Thoracic aorta (tissue), 2 donors: ENCODE measurements around the gene CAPN15. TPM values are rescaled to one million over a fixed set of nuclear protein-coding genes. Genes with fewer than 3 reads are reported as not detected.

Source experiments
- ATAC-seq: fragments of 150-250 bp; one replicate; pipeline ENCODE4 v1.8.0; 2017; ENCODE audit warnings: low read depth; ENCODE audit not compliant: insufficient number of reproducible peaks, low FRiP score
- DNase-seq: peaks from one replicate; pipeline ENCODE4 v3.0.0-alpha.2; 2020; ENCODE audit warnings: low spot score
- H3K27ac ChIP-seq, 2 donors: fragments of 200-600 bp; sonication (generic); 1 replicate in 1 of 2; 2 replicates in 1 of 2; pipeline ENCODE4 v1.5.1; 2016; ENCODE audit warnings: mild to moderate bottlenecking in 2 of 2, moderate library complexity in 2 of 2
- H3K27me3 ChIP-seq: fragments of 200-600 bp; sonication (generic); replicated peaks from 2 replicates; pipeline ENCODE4 v1.6.0; 2016; ENCODE audit warnings: mild to moderate bottlenecking; ENCODE audit not compliant: insufficient read depth
- H3K36me3 ChIP-seq: fragments of 200-600 bp; sonication (generic); one replicate; pipeline ENCODE4 v1.5.1; 2016
- H3K4me1 ChIP-seq, 2 donors: fragments of 200-600 bp; sonication (generic); 1 replicate in 1 of 2; 2 replicates in 1 of 2; pipeline versions ENCODE4 v1.5.1 to v1.6.0; 2016; ENCODE audit warnings: low read depth in 2 of 2, mild to moderate bottlenecking in 1 of 2; ENCODE audit not compliant: control insufficient read depth in 1 of 2
- H3K4me3 ChIP-seq: fragments of 200-600 bp; sonication (generic); 2 replicates; pipeline ENCODE4 v1.5.1; 2016; ENCODE audit warnings: mild to moderate bottlenecking
- H3K9me3 ChIP-seq: fragments of 200-600 bp; sonication (generic); 2 replicates; pipeline ENCODE4 v1.5.1; 2016
- total RNA-seq, 2 donors: library from RNA; depleted of rRNA; stranded (reverse); fragments of >200 nt; gene quantifications; one replicate each; pipeline versions ENCODE4 v1.1.0 to v1.2.3, GENCODE V29; 2016
- TF ChIP-seq, protein P1 (sequence below): fragments of 200-600 bp; sonication (generic); IDR thresholded peaks from one replicate; pipeline ENCODE4 v1.5.1; 2019; ENCODE audit warnings: antibody characterized with exemption

Gene CAPN15
- total RNA-seq, 2 donors from 2014 or later, result 46.2 to 96.6 TPM

DNA sequence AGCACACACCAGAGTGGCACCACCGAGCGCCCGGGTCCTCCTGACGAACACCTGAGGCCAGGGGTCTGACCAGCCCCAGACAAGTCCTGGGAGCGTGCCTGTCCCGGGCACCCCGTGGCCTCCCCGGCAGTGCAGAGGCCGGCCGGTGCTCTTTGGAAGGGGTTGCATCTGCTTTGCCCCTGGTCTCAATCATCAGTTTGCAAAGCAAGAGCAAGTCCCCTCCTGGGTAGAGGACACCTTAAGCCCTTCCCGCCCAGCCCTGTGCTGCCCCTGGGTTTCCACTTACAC, 11.6 kb upstream of the CAPN15 start:
- Histone ChIP-seq H3K4me1 (no peaks in the 10 kb centered on the region), H3K4me3 (no peak overlapping the region), H3K9me3 (no peaks in the 10 kb centered on the region), H3K27me3 (no peaks in the 10 kb centered on the region), H3K27ac (no peak overlapping the region), H3K36me3 (peaks cover 20% of the 10 kb centered on the region)
- DNase-seq, result no peak
- TF ChIP-seq, protein P1, sequence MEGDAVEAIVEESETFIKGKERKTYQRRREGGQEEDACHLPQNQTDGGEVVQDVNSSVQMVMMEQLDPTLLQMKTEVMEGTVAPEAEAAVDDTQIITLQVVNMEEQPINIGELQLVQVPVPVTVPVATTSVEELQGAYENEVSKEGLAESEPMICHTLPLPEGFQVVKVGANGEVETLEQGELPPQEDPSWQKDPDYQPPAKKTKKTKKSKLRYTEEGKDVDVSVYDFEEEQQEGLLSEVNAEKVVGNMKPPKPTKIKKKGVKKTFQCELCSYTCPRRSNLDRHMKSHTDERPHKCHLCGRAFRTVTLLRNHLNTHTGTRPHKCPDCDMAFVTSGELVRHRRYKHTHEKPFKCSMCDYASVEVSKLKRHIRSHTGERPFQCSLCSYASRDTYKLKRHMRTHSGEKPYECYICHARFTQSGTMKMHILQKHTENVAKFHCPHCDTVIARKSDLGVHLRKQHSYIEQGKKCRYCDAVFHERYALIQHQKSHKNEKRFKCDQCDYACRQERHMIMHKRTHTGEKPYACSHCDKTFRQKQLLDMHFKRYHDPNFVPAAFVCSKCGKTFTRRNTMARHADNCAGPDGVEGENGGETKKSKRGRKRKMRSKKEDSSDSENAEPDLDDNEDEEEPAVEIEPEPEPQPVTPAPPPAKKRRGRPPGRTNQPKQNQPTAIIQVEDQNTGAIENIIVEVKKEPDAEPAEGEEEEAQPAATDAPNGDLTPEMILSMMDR, result no peak
- no peak for ATAC-seq

DNA sequence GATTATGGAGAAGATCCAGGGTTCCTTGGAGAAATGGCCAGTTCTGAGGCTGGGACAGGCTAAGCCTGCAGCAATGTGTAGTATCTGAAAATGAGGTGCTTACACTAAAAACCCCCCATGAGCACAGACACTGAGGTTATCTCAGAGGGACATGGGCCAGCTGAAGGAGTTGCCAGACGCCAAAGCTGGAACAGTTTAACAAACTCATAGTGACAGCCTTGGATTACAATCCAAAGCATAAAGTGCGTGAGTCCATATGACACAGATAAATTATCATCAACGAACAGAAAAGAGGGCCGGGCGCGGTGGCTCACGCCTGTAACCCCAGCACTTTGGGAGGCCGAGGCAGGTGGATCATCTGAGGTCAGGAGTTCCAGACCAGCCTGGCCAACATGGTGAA, 11.2 kb upstream of the CAPN15 start:
- ATAC-seq (no peak), DNase-seq (no peak)
- H3K4me3 ChIP-seq, result no peak overlapping the region
- H3K27me3 ChIP-seq, result no peaks in the 10 kb centered on the region
- H3K4me1 ChIP-seq, result no peaks in the 10 kb centered on the region
- peaks cover 20% of the 10 kb centered on the region for H3K36me3 ChIP-seq
- TF ChIP-seq, protein P1, result no peak
- no peak overlapping the region for H3K27ac ChIP-seq
- H3K9me3 ChIP-seq, result no peaks in the 10 kb centered on the region

DNA sequence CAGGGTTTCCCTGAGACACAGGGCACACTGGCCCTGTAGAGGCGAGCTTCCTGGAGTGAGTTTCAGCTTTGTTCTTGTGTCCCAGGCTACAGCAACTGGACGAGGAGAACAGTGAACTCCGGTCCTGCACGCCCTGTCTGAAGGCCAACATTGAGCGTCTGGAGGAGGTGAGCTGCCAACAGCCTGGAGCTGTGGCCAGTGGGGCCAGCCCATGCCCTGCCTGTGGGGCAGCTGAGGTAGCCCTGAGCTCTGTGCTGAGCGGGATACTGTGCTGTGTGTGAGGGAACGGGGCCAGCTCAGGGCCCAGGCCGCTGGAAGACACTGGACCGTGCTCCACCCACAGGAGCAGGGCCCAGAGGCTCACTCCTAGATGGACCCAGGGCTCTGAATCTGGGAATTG, 8.7 kb upstream of the CAPN15 start:
- TF ChIP-seq, protein P1, result no peak
- no peak for ATAC-seq
- no peak overlapping the region for H3K27ac ChIP-seq
- H3K9me3 ChIP-seq, result no peaks in the 10 kb centered on the region
- peaks cover 20% of the 10 kb centered on the region for H3K36me3 ChIP-seq
- no peak for DNase-seq
- H3K27me3 ChIP-seq, result no peaks in the 10 kb centered on the region
- H3K4me1 ChIP-seq, result no peaks in the 10 kb centered on the region
- H3K4me3 ChIP-seq, result no peak overlapping the region

DNA sequence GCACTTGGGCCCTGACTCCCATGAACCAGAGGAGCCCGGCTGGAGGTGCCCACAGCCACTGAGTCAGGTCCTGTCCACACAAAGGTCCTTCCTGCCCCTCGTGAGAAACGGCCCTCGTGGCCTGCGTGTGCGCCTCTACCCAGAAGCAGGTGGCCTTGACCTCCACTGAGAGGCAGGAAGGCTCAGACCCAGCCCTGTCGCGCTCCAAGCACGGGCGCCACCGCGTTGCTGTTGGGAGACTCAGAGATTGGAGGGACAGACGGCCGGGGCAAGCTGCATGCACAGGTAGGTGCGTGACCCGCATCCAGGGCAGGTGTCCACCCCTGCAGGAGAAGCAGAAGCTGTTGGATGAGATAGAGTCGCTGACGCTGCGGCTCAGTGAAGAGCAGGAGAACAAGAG, 8.1 kb upstream of the CAPN15 start:
- ATAC-seq (no peak), DNase-seq (no peak)
- TF ChIP-seq, protein P1, result no peak
- Histone ChIP-seq H3K27ac (no peak overlapping the region), H3K9me3 (no peaks in the 10 kb centered on the region), H3K4me1 (no peaks in the 10 kb centered on the region), H3K27me3 (no peaks in the 10 kb centered on the region), H3K4me3 (no peak overlapping the region), H3K36me3 (peaks cover 20% of the 10 kb centered on the region)

DNA sequence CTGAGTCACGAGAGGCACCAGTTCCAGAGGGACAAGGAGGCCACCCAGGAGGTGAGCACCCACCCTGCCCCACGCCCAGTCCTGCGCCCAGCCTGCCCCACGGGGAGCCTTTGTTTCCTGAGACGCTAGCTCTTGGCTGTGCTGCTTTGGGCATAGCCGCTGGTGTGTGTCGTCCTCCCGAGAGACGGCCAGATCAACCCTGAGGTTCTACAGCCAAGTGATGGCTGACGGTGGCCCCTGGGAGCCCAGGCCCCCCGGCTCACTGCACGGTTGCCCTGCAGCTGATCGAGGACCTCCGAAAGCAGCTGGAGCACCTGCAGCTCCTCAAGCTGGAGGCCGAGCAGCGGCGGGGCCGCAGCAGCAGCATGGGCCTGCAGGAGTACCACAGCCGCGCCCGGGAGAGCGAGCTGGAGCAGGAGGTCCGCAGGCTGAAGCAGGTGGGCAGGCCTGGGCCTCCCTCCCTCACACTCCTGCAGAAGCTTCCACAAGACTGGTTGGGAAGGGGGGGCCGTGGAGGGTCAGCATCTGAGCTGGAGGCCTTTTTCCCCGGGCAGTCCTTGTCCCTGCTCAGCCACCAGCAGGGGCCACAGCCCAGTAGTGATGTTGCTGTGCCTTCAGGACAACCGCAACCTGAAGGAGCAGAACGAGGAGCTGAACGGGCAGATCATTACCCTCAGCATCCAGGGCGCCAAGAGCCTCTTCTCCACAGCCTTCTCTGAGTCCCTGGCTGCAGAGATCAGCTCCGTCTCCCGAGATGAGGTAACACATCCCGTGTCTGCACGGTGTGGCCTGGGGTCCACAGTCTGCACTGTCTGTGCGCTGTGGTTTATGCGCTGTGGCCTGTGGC, 7.4 kb upstream of the CAPN15 start:
- peaks cover 0 to 4% of the 10 kb centered on the region in 2 donors for H3K4me1 ChIP-seq
- DNase-seq, result no peak

More for the DNA sequence above, 7.4 kb upstream of the CAPN15 start:
- H3K36me3 ChIP-seq, result peaks cover 18% of the 10 kb centered on the region
- H3K27ac ChIP-seq, result no peak overlapping the region
- H3K9me3 ChIP-seq, result no peaks in the 10 kb centered on the region
- no peak for ATAC-seq
- no peak overlapping the region for H3K4me3 ChIP-seq
- TF ChIP-seq, protein P1, result no peak
- no peaks in the 10 kb centered on the region for H3K27me3 ChIP-seq
